SH-SY5Y (cell line): ENCODE results near the gene C13orf46.

Source experiments
- GATA2 ChIP-seq: IDR thresholded peaks from 2 replicates; pipeline ENCODE4 v1.6.1; 2011; ENCODE audit warnings: mild to moderate bottlenecking, low read depth, low read length
- GATA3 ChIP-seq: IDR thresholded peaks from 2 replicates; pipeline ENCODE4 v1.6.1; 2011; ENCODE audit warnings: low read depth, mild to moderate bottlenecking, low read length, moderate library complexity

GRCh38 chr13:113969311-113969972, 4.4 kb downstream of the C13orf46 start:
- TF ChIP-seq GATA2 (no peak), GATA3 (no peak)
